Neutrophil (primary cell): Measurements from ENCODE around the gene HELZ.

Experiments used
- H3K27ac ChIP-seq: fragments of 200-600 bp; sonication (generic); 2 replicates; pipeline ENCODE4 v1.5.1; 2016; ENCODE audit warnings: mild to moderate bottlenecking, moderate library complexity
- H3K27me3 ChIP-seq: fragments of 200-600 bp; sonication (generic); 2 replicates; pipeline ENCODE4 v1.6.0; 2016; ENCODE audit warnings: mild to moderate bottlenecking
- H3K36me3 ChIP-seq: fragments of 200-600 bp; sonication (generic); 2 replicates; pipeline ENCODE4 v1.5.1; 2017
- H3K4me1 ChIP-seq, 2 experiments: fragments of 200-600 bp in 1 of 2; sonication (generic) in 1 of 2; 1 replicate in 1 of 2; 2 replicates in 1 of 2; pipeline versions ENCODE4 v1.5.1 to v1.6.1; 2013 to 2016; ENCODE audit warnings: low read depth in 1 of 2, low read length in 1 of 2, mild to moderate bottlenecking in 1 of 2, moderate library complexity in 1 of 2; ENCODE audit not compliant: control insufficient read depth in 1 of 2, insufficient read depth in 1 of 2
- H3K4me3 ChIP-seq, 2 experiments: fragments of 200-600 bp in 1 of 2; sonication (generic) in 1 of 2; 1 replicate in 1 of 2; 2 replicates in 1 of 2; pipeline ENCODE4 v1.5.1; 2013 to 2016; ENCODE audit warnings: low read depth in 1 of 2, low read length in 1 of 2, mild to moderate bottlenecking in 1 of 2, moderate library complexity in 1 of 2
- H3K9me3 ChIP-seq: fragments of 200-600 bp; sonication (generic); 2 replicates; pipeline ENCODE4 v1.5.1; 2016
- CTCF ChIP-seq: fragments of 200-600 bp; sonication (generic); IDR thresholded peaks from 2 replicates; pipeline ENCODE4 v1.5.1; 2016; ENCODE audit warnings: antibody characterized with exemption

HELZ gene

GRCh38 chr17:67244431-67245072 lies 444 bp downstream of the HELZ start:
- H3K27ac ChIP-seq: peak overlapping the region; percentile 80
- no peaks in the 10 kb centered on the region for H3K9me3 ChIP-seq
- peaks cover 30% of the 10 kb centered on the region for H3K27me3 ChIP-seq
- H3K4me3 ChIP-seq: peak overlapping the region; percentile 87 to 93
- H3K36me3 ChIP-seq: peaks cover 19% of the 10 kb centered on the region
- peaks cover 22 to 27% of the 10 kb centered on the region in 2 experiments for H3K4me1 ChIP-seq
- TF ChIP-seq CTCF: no peak

DNA sequence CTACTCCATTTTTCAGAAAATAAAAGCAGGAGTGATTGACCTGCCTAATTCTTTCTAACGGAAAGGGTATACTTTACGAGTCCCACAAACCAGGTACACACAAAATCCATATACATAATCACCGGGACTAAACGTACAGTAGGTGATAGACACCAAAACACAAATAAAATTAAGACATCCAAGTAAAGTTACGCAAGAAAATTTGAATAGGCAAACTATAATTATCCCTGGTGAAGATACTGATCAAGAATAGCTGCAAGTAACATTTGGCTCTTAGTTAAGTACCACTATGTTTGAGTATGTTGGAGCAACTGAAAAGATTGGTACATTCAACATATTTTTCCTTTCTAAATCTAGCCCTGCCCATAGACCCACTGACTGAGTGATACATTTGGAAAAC lies 1.7 kb downstream of the HELZ start:
- H3K27me3 ChIP-seq: peaks cover 29% of the 10 kb centered on the region
- H3K36me3 ChIP-seq: peaks cover 32% of the 10 kb centered on the region
- no peaks in the 10 kb centered on the region for H3K9me3 ChIP-seq
- H3K4me1 ChIP-seq: peaks cover 22 to 27% of the 10 kb centered on the region in 2 experiments
- no peak overlapping the region for H3K27ac ChIP-seq
- TF ChIP-seq CTCF: no peak
- peak overlapping the region in 1 of 2 experiments; percentile 87 for H3K4me3 ChIP-seq

DNA sequence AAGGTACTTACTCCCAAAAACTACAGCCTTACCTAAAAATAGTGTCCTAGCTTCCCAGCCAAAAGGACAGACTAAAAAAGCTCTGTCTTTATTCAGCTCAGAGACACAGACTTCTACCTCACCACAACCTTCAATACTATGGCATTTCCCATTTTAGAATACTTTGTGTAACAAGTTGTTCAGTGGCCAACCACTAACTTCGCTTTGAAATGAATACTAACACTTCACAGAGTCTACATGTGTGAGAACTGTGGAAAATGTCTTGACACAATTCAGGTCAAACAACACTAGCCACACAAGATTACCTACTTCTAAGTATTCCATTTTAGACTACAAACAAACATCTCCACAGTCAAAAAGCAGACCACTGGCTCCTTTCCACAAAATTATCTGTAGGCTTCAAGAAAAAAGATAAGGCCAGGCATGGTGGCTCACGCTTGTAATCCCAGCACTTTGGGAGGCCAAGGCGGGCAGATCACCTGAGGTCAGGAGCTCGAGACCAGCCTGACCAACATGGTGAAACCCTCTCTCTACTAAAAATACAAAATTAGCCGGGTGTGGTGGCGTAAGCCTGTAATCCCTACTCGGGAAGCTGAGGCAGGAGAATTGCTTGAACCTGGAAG lies 3.2 kb downstream of the HELZ start:
- no peak for TF ChIP-seq CTCF
- peaks cover 45% of the 10 kb centered on the region for H3K36me3 ChIP-seq
- H3K27me3 ChIP-seq: peaks cover 15% of the 10 kb centered on the region
- H3K4me1 ChIP-seq: peaks cover 22 to 27% of the 10 kb centered on the region in 2 experiments
- H3K9me3 ChIP-seq: no peaks in the 10 kb centered on the region
- no peak overlapping the region for H3K27ac ChIP-seq
- no peak overlapping the region for H3K4me3 ChIP-seq

DNA sequence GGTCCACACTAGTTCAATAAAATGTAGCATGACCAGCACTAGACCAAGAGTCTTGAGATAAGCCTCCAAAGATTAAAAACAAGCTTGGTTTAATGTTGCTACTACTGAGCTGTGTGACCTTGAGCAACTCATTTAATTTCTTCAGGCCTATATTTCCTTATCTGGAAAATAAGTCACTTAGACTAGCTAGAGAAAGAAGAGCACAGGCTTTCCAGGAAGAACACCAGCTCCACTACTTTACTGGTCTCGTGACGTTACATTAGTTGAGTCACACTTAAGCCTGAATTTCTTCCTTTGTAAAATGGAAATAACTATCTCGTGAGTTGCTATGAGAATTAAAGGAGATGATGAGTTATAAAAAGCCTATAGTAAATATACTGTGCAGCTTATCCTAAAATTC lies 5.4 kb downstream of the HELZ start:
- no peaks in the 10 kb centered on the region for H3K9me3 ChIP-seq
- H3K27me3 ChIP-seq: no peaks in the 10 kb centered on the region
- H3K27ac ChIP-seq: no peak overlapping the region
- no peak for TF ChIP-seq CTCF
- H3K36me3 ChIP-seq: peaks cover 65% of the 10 kb centered on the region
- H3K4me1 ChIP-seq: peaks cover 13 to 14% of the 10 kb centered on the region in 2 experiments
- H3K4me3 ChIP-seq: no peak overlapping the region

- H3K27ac ChIP-seq: no peak overlapping the region
- peaks cover 66% of the 10 kb centered on the region for H3K36me3 ChIP-seq
- no peak for TF ChIP-seq CTCF
- H3K9me3 ChIP-seq: no peaks in the 10 kb centered on the region
- peaks cover 9 to 10% of the 10 kb centered on the region in 2 experiments for H3K4me1 ChIP-seq
- no peak overlapping the region for H3K4me3 ChIP-seq
- no peaks in the 10 kb centered on the region for H3K27me3 ChIP-seq
Observed at GRCh38 chr17:67238991-67239390, 6.0 kb downstream of the HELZ start.
